CD4-positive, alpha-beta T cell (primary cell): ENCODE results near the gene PVALEF. TPM values are rescaled to one million over a fixed set of nuclear protein-coding genes. Genes with fewer than 3 reads are reported as not detected.

ENCODE experiments used
- ATAC-seq: fragments of 200-7000 bp; cut with Tn5 transposase; one replicate; pipeline ENCODE4 v1.10.0; 2022; ENCODE audit warnings: mild to moderate bottlenecking; ENCODE audit not compliant: poor library complexity
- CTCF ChIA-PET: fragments of 350-600 bp; sonication (Branson Sonifier 250); formaldehyde crosslinking; loops from one replicate; lab custom pipeline; 2021; ENCODE audit warnings: antibody characterized with exemption, inconsistent platforms; lab: Charles Lee
- POLR2A ChIA-PET: fragments of 350-600 bp; sonication (Branson Sonifier 250); formaldehyde crosslinking; loops from one replicate; lab custom pipeline; 2021; ENCODE audit warnings: antibody characterized with exemption, inconsistent platforms; lab: Charles Lee
- DNase-seq, 14 experiments: peaks; one replicate each; pipeline ENCODE4 v3.0.0-alpha.2; 2013 to 2020; ENCODE audit warnings: mixed read lengths in 2 of 14
- H3K27ac ChIP-seq, 2 donors: one replicate each; pipeline versions ENCODE4 v1.5.1 to v1.7.0; 2013; ENCODE audit warnings: low read length in 2 of 2, low read depth in 1 of 2, mild to moderate bottlenecking in 1 of 2
- H3K27me3 ChIP-seq, 2 experiments: 1 replicate in 1 of 2; 2 replicates in 1 of 2; pipeline versions ENCODE4 v1.6.1 to v1.7.0; 2013; ENCODE audit warnings: low read length in 2 of 2, control low read depth in 1 of 2, mild to moderate bottlenecking in 1 of 2, moderate library complexity in 1 of 2; ENCODE audit not compliant: insufficient read depth in 2 of 2, control insufficient read depth in 1 of 2
- H3K36me3 ChIP-seq: one replicate; pipeline ENCODE4 v1.6.1; 2013; ENCODE audit warnings: low read length, control low read depth; ENCODE audit not compliant: insufficient read depth
- H3K4me1 ChIP-seq: one replicate; pipeline ENCODE4 v1.6.1; 2013; ENCODE audit warnings: low read length, control low read depth; ENCODE audit not compliant: insufficient read depth
- H3K4me3 ChIP-seq: one replicate; pipeline ENCODE4 v1.5.1; 2013; ENCODE audit warnings: mild to moderate bottlenecking, low read length, moderate library complexity
- H3K9me3 ChIP-seq, 2 experiments: 1 replicate in 1 of 2; 2 replicates in 1 of 2; pipeline versions ENCODE4 v1.6.1 to v1.7.0; 2013; ENCODE audit warnings: low read length in 2 of 2, mild to moderate bottlenecking in 2 of 2, control low read depth in 1 of 2, moderate library complexity in 1 of 2; ENCODE audit not compliant: control insufficient read depth in 1 of 2, insufficient read depth in 1 of 2
- H3K27ac Mint-ChIP-seq: one replicate; pipeline ENCODE4 v1.8.0; 2020; ENCODE audit warnings: mixed read lengths
- H3K27me3 Mint-ChIP-seq: one replicate; pipeline ENCODE4 v1.8.0; 2021; ENCODE audit warnings: mixed read lengths
- H3K36me3 Mint-ChIP-seq: one replicate; pipeline ENCODE4 v1.8.0; 2021; ENCODE audit warnings: low read depth, mixed read lengths
- H3K4me1 Mint-ChIP-seq: one replicate; pipeline ENCODE4 v1.8.0; 2021; ENCODE audit warnings: low read depth, mixed read lengths
- H3K4me3 Mint-ChIP-seq: one replicate; pipeline ENCODE4 v1.8.0; 2020; ENCODE audit warnings: mild to moderate bottlenecking, mixed read lengths
- H3K9me3 Mint-ChIP-seq: one replicate; pipeline ENCODE4 v1.8.0; 2020; ENCODE audit warnings: mixed read lengths
- CTCF ChIP-seq: fragments of 200-600 bp; IDR thresholded peaks from one replicate; pipeline ENCODE4 v1.8.0; 2022; ENCODE audit warnings: antibody characterized with exemption, mild to moderate bottlenecking
- intact Hi-C, 2 experiments: fragments of 100-400 bp; cut with DNase I in 1 of 2; cut with micrococcal nuclease in 1 of 2; formaldehyde crosslinking; loops; one replicate each; pipeline versions ENCODE4 v1.15.1 to v1.9.0; 2023 to 2025; cut with DNase I, micrococcal nuclease
- total RNA-seq, 174 experiments: library from RNA in 2 of 174; stranded (reverse) in 2 of 174; gene quantifications; one replicate each; pipeline ENCODE4 v1.2.3 and lab custom pipeline; 2021 to 2026

PVALEF gene
- total RNA-seq, 2 experiments from 2014 or later = not detected

DNA sequence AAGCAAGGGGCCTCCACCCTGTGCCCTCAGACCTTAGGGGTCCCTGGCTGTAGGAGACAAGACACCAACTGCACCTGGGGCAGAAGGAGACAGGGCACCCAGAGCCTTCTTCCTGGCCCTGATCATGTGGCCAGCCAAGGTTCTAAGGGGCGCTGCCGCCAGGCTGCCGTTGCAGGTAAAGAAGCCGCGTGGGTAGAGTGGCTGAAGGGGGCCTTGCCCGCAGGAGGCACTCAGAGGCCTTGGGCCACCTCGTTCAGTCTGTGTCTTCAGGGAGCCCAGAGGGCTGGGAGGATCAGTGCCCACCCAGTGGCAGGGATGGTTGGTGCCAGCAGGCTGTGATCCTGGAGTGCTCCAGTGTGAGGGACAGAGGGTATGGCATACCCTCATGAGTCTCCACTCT is 2.3 kb downstream of the PVALEF start:
- ChIA-PET POLR2A (no interaction called here), CTCF (no interaction called here)
- DNase-seq = no peak
- Mint-ChIP-seq H3K27ac (no peak overlapping the region), H3K4me1 (peaks cover 4% of the 10 kb centered on the region), H3K27me3 (peaks cover 17% of the 10 kb centered on the region), H3K9me3 (no peaks in the 10 kb centered on the region), H3K36me3 (no peaks in the 10 kb centered on the region), H3K4me3 (no peak overlapping the region)
- intact Hi-C loops = no loop called here
- peaks cover 11% of the 10 kb centered on the region for H3K4me1 ChIP-seq
- H3K27me3 ChIP-seq = peaks cover 21 to 28% of the 10 kb centered on the region in 2 experiments
- H3K36me3 ChIP-seq = no peaks in the 10 kb centered on the region
- ATAC-seq = no peak
- no peak overlapping the region for H3K27ac ChIP-seq
- TF ChIP-seq CTCF = no peak
- peaks cover 0 to 32% of the 10 kb centered on the region in 2 experiments for H3K9me3 ChIP-seq
- H3K4me3 ChIP-seq = no peak overlapping the region

DNA sequence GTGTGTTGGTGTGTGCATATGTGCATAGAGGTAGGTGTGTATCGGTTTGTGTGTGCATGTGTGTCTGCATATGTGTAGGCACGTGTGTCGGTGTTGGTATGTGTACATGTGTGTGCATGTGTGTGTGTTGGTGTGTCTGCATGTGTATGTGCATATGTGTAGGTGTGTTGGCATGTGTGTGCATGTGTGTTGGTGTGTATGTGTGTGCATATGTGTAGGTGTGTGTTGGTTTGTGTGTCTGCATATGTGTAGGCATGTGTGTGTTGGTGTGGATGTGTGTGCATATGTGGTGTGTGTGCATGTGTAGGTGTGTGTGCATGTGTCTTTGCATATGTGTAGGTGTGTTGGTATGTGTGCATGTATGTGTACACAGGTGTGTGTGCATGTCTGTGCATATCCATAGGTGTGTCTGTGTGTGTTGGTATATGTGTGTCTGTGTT is 4.6 kb downstream of the PVALEF start:
- H3K27me3 Mint-ChIP-seq = peaks cover 4% of the 10 kb centered on the region
- ChIA-PET POLR2A (no interaction called here), CTCF (no interaction called here)
- no peak overlapping the region for H3K27ac ChIP-seq
- peaks cover 13 to 17% of the 10 kb centered on the region in 2 experiments for H3K27me3 ChIP-seq
- H3K4me1 ChIP-seq = peaks cover 11% of the 10 kb centered on the region
- no peaks in the 10 kb centered on the region for H3K9me3 Mint-ChIP-seq
- H3K9me3 ChIP-seq = peaks cover 0 to 13% of the 10 kb centered on the region in 2 experiments
- H3K4me3 Mint-ChIP-seq = no peak overlapping the region
- peaks cover 4% of the 10 kb centered on the region for H3K4me1 Mint-ChIP-seq
- intact Hi-C loops = no loop called here
- no peaks in the 10 kb centered on the region for H3K36me3 Mint-ChIP-seq
- DNase-seq = no peak
- no peak overlapping the region for H3K4me3 ChIP-seq
- no peak overlapping the region for H3K27ac Mint-ChIP-seq
- no peak for TF ChIP-seq CTCF
- no peaks in the 10 kb centered on the region for H3K36me3 ChIP-seq
- no peak for ATAC-seq

- CTCF ChIA-PET = no interaction called here
- intact Hi-C loops = no loop called here
- H3K27ac ChIP-seq = no peak overlapping the region
- DNase-seq (no peak), ATAC-seq (no peak)
- Mint-ChIP-seq H3K4me1 (peaks cover 4% of the 10 kb centered on the region), H3K4me3 (no peak overlapping the region), H3K36me3 (no peaks in the 10 kb centered on the region), H3K27ac (no peak overlapping the region), H3K9me3 (no peaks in the 10 kb centered on the region), H3K27me3 (peaks cover 4% of the 10 kb centered on the region)
- peaks cover 2% of the 10 kb centered on the region for H3K4me1 ChIP-seq
- POLR2A ChIA-PET = no interaction called here
- no peaks in the 10 kb centered on the region for H3K36me3 ChIP-seq
- TF ChIP-seq CTCF = no peak
- H3K9me3 ChIP-seq = peaks cover 0 to 6% of the 10 kb centered on the region in 2 experiments
- peaks cover 5 to 10% of the 10 kb centered on the region in 2 experiments for H3K27me3 ChIP-seq
- H3K4me3 ChIP-seq = no peak overlapping the region
Measured at GRCh38 chr17:81170727-81171494, 5.6 kb downstream of the PVALEF start.
